Myocyte (in vitro differentiated cells): ENCODE measurements around the gene S1PR1. TPM values are rescaled to one million over a fixed set of nuclear protein-coding genes. Genes with fewer than 3 reads are reported as not detected.

ENCODE experiments used
- DNase-seq: peaks from one replicate; pipeline ENCODE4 v3.0.0-alpha.2; 2012; ENCODE audit warnings: low read depth
- total RNA-seq: library from RNA; depleted of rRNA; stranded (reverse); fragments of >200 nt; gene quantifications from 2 replicates; pipeline ENCODE4 v1.2.3, GENCODE V29; 2014

Gene S1PR1
- total RNA-seq, 1 donor from 2014 or later, result 2.5 TPM

- no peak for DNase-seq
Measured at GRCh38 chr1:101278845-101279244, 42.0 kb downstream of the S1PR1 start.

GRCh38 chr1:101280049-101280592 is 43.3 kb downstream of the S1PR1 start:
- no peak for DNase-seq

- no peak for DNase-seq
Measured at GRCh38 chr1:101280942-101281654, 44.3 kb downstream of the S1PR1 start.

- DNase-seq, result no peak
Measured at GRCh38 chr1:101281751-101282150, 44.9 kb downstream of the S1PR1 start.

- no peak for DNase-seq
Measured at GRCh38 chr1:101282314-101283038, 45.7 kb downstream of the S1PR1 start.

- no peak for DNase-seq
Measured at GRCh38 chr1:101283443-101283842, 46.6 kb downstream of the S1PR1 start.

- no peak for DNase-seq
Measured at GRCh38 chr1:101284021-101284420, 47.2 kb downstream of the S1PR1 start.

- no peak for DNase-seq
Measured at GRCh38 chr1:101284622-101285218, 47.9 kb downstream of the S1PR1 start.

- DNase-seq, result no peak
Measured at GRCh38 chr1:101285922-101286570, 49.2 kb downstream of the S1PR1 start.

GRCh38 chr1:101288491-101288944 is 51.7 kb downstream of the S1PR1 start:
- DNase-seq, result peak; percentile 86

GRCh38 chr1:101290119-101290921 is 53.5 kb downstream of the S1PR1 start:
- DNase-seq, result no peak

Other genes starting within 250 kb of the S1PR1 start
- gene DPH5, start 211.2 kb upstream of the S1PR1 start, total RNA-seq, result 42.2 and 49.7 TPM in 2 replicates